Measurements from ENCODE around the gene PRR14. TPM values are rescaled to one million over a fixed set of nuclear protein-coding genes. Genes with fewer than 3 reads are reported as not detected.

PRR14 gene
- total and polyA plus RNA-seq, 2 of the 4 experiments (the other 2 are of a cell fraction) = 1.4 to 11.9 TPM

GRCh38 chr16:30656388-30656787 is 5.6 kb downstream of the PRR14 start:
- Histone ChIP-seq H3K4ac (ENCODE audit: low read depth, low read length) (no peak overlapping the region), H2BK120ac (ENCODE audit: low read depth, low read length) (no peak overlapping the region), H3K9me1 (ENCODE audit: insufficient read depth, low read length) (peaks cover 5% of the 10 kb centered on the region; the same call in 1 of the 2 replicates), H3K9me3 (ENCODE audit: control insufficient read depth, insufficient read depth, low read length) (no peaks in the 10 kb centered on the region), H2AK5ac (ENCODE audit: low read depth, low read length) (no peak overlapping the region), H3K4me1 (ENCODE audit: control insufficient read depth, insufficient read depth, low read length) (peaks cover 14% of the 10 kb centered on the region; the same call in 1 of the 2 replicates), H3K4me2 (ENCODE audit: low read depth, low read length) (no peak overlapping the region), H4K5ac (ENCODE audit: low read depth, low read length) (no peak overlapping the region), H2AFZ (replicated peaks; ENCODE audit: low read length, poor library complexity) (no peak overlapping the region), H3K27ac (ENCODE audit: insufficient read depth, low read length) (no peak overlapping the region), H2AK9ac (replicated peaks; ENCODE audit: low read depth, low read length, poor library complexity) (no peak overlapping the region), H3K79me1 (ENCODE audit: low read depth in 1 of 2, low read length in 2 of 2) (peaks cover 28 to 49% of the 10 kb centered on the region in 2 experiments), H3K9ac (ENCODE audit: low read depth, low read length) (no peak overlapping the region), H4K20me1 (ENCODE audit: insufficient read depth, low read length) (peaks cover 15% of the 10 kb centered on the region), H3K23ac (ENCODE audit: low read depth, low read length) (no peak overlapping the region), H2BK20ac (ENCODE audit: low read depth, low read length) (no peak overlapping the region), H2BK5ac (ENCODE audit: low read depth, low read length, poor library complexity, severe bottlenecking) (no peak overlapping the region), H3K14ac (replicated peaks; ENCODE audit: low read depth, low read length) (no peak overlapping the region), H3K4me3 (ENCODE audit: insufficient read depth, low read depth, low read length) (no peak overlapping the region), H3K18ac (ENCODE audit: low read depth, low read length) (no peak overlapping the region), H3K27me3 (ENCODE audit: control insufficient read depth, insufficient read depth, low read length) (no peaks in the 10 kb centered on the region), H4K91ac (ENCODE audit: insufficient read depth, low read depth, low read length) (no peak overlapping the region), H3K56ac (ENCODE audit: extremely low read depth, insufficient read depth, low read length) (no peak overlapping the region), H2BK15ac (ENCODE audit: low read depth, low read length) (no peak overlapping the region), H4K8ac (ENCODE audit: low read depth in 2 of 2, low read length in 2 of 2) (no peak overlapping the region), H3K36me3 (ENCODE audit: control insufficient read depth, insufficient read depth, low read length) (peaks cover 38% of the 10 kb centered on the region)
- DNase-seq = no peak
- dilution Hi-C loops (cut with HindIII; ENCODE audit: low sequenced_read_pairs, unreplicated experiment) (no loop called here), in situ Hi-C loops (cut with MboI; ENCODE audit: low sequenced_read_pairs) (no loop called here), intact Hi-C loops (cut with micrococcal nuclease) (no loop called here)
- 100% methylated on average over 4 of the region's 8 CpGs; no CpG with 5 or more reads in 1 of the 2 experiments for WGBS, 2 experiments (ENCODE audit: extremely low coverage in 2 of 2, insufficient read length in 1 of 2)
- no TSS peak for BruUV-seq (replicated peaks)
- no peak for ATAC-seq (ENCODE audit: low read depth)
- POLR2A ChIA-PET (ENCODE audit: unreplicated experiment) = no interaction called here
- CTCF ChIA-PET = no interaction called here
- no peak for TF ChIP-seq RAD21 (IDR thresholded peaks at IDR 0.05; ENCODE audit: low read length)
- TF ChIP-seq CHD1 (IDR thresholded peaks at IDR 0.05; ENCODE audit: low read depth, low read length) = no peak
- TF ChIP-seq RCOR1 (IDR thresholded peaks at IDR 0.05; ENCODE audit: insufficient replicate concordance, low read length) = no peak
- TF ChIP-seq POLR2A (IDR thresholded peaks at IDR 0.05; ENCODE audit: low read depth, low read length) = no peak
- no peak for TF ChIP-seq BHLHE40 (IDR thresholded peaks at IDR 0.05; ENCODE audit: low read depth, low read length)
- TF ChIP-seq ELK1 (IDR thresholded peaks at IDR 0.05; ENCODE audit: borderline replicate concordance, low read depth, low read length) = no peak
- TF ChIP-seq MXI1 (IDR thresholded peaks at IDR 0.05; ENCODE audit: borderline replicate concordance, low read depth, low read length) = no peak
- TF ChIP-seq CTCF (conservative IDR thresholded peaks at IDR 0.05; ENCODE audit: low read depth, low read length) = no peak
- TF ChIP-seq MAFK (IDR thresholded peaks at IDR 0.05; ENCODE audit: low read depth, low read length) = no peak
- no peak for TF ChIP-seq FOS (IDR thresholded peaks at IDR 0.05; ENCODE audit: low read depth, low read length)
- TF ChIP-seq NFE2L2 (IDR thresholded peaks at IDR 0.05; ENCODE audit: low read depth, low read length) = no peak
- no peak for TF ChIP-seq SMC3 (IDR thresholded peaks at IDR 0.05; ENCODE audit: low read depth, low read length)
- no peak for TF ChIP-seq MAZ (IDR thresholded peaks at IDR 0.05; ENCODE audit: borderline replicate concordance, low read depth, low read length)
- TF ChIP-seq CEBPB (IDR thresholded peaks at IDR 0.05; ENCODE audit: low read depth, low read length) = no peak
- no peak for TF ChIP-seq RFX5 (IDR thresholded peaks at IDR 0.05; ENCODE audit: low read depth, low read length)
- TF ChIP-seq, protein P1, sequence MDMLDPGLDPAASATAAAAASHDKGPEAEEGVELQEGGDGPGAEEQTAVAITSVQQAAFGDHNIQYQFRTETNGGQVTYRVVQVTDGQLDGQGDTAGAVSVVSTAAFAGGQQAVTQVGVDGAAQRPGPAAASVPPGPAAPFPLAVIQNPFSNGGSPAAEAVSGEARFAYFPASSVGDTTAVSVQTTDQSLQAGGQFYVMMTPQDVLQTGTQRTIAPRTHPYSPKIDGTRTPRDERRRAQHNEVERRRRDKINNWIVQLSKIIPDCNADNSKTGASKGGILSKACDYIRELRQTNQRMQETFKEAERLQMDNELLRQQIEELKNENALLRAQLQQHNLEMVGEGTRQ (IDR thresholded peaks at IDR 0.05; ENCODE audit: low read depth, low read length) = no peak
